Keratinocyte (primary cell): ENCODE measurements around the gene URM1.
A peak's percentile ranks its signal among the peaks of the same experiment; 100 is the strongest.

ENCODE experiments used
- EZH2 ChIP-seq: IDR thresholded peaks from one replicate; pipeline ENCODE4 v1.6.1; 2012; ENCODE audit warnings: inconsistent platforms, mild to moderate bottlenecking, low read length, moderate library complexity
- TF ChIP-seq, protein P1 (sequence below), 3 experiments: IDR thresholded peaks in 1 of 3; conservative IDR thresholded peaks in 1 of 3; optimal IDR thresholded peaks in 1 of 3; 2 replicates in 2 of 3; 3 replicates in 1 of 3; pipeline versions ENCODE3 to v1.5.1; 2011; ENCODE audit warnings: low read length in 3 of 3, mild to moderate bottlenecking in 3 of 3, moderate library complexity in 2 of 3, control low read depth in 1 of 3, inconsistent platforms in 1 of 3; ENCODE audit not compliant: insufficient read depth in 2 of 3; ENCODE audit errors: extremely low read depth in 1 of 3

DNA sequence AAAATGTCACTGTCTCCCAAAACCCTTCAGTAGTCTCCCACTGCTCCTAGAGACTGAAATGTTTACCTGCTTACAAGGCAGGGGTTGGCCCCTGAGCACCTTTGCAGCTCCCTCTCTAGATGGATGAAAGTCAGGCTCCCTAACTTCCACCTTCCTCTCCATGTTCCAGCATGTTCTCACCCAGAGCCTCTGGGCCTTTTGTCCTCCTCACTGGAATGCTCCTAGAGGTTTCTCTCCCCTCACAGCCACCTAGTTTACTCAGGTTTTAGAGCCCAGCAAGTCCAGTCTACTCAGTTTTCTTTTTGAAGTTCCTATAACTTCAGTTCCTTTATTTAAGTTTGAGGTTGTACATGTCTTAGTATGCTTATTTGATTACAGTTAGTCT lies 815 bp upstream of the URM1 start:
- TF ChIP-seq, protein P1, sequence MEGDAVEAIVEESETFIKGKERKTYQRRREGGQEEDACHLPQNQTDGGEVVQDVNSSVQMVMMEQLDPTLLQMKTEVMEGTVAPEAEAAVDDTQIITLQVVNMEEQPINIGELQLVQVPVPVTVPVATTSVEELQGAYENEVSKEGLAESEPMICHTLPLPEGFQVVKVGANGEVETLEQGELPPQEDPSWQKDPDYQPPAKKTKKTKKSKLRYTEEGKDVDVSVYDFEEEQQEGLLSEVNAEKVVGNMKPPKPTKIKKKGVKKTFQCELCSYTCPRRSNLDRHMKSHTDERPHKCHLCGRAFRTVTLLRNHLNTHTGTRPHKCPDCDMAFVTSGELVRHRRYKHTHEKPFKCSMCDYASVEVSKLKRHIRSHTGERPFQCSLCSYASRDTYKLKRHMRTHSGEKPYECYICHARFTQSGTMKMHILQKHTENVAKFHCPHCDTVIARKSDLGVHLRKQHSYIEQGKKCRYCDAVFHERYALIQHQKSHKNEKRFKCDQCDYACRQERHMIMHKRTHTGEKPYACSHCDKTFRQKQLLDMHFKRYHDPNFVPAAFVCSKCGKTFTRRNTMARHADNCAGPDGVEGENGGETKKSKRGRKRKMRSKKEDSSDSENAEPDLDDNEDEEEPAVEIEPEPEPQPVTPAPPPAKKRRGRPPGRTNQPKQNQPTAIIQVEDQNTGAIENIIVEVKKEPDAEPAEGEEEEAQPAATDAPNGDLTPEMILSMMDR (optimal IDR thresholded peaks at IDR 0.05 in 1 of 3, IDR thresholded peaks at IDR 0.05 in 1 of 3, conservative IDR thresholded peaks at IDR 0.05 in 1 of 3; ENCODE audit: extremely low read depth in 1 of 3, insufficient read depth in 2 of 3, low read length in 3 of 3): peak in 2 of 3 experiments; percentile 4 to 8
- TF ChIP-seq EZH2: no peak
